ENCODE data around the gene MCMBP. TPM values are rescaled to one million over a fixed set of nuclear protein-coding genes. Genes with fewer than 3 reads are reported as not detected.

Gene MCMBP
- total RNA-seq, 6 experiments from 2014 or later: 15.0 to 25.6 (median 19.5) TPM

DNA sequence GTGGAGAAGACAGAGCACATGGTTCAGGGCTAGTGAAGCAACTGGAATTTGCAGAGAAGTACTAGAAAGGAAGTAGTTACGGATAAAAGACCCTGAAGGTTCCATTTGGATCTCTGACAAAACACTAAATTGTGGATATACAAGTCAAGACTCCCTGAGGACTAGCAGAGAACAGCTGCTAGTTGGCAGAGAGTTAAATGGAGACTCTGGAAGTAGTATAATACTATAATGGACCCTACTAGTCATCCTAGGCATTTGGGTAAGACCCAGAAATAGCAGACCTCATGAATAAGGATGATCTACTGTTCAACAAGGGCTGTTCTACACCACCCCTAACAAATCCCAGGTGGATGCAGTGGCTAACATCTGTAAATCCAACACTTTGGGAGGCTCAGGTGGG lies 19.1 kb downstream of the MCMBP start:
- Histone ChIP-seq H3K36me3 (peaks cover 0 to 54% (median 13%) of the 10 kb centered on the region in 4 donors), H3K4me1 (peaks cover 0 to 8% (median 0%) of the 10 kb centered on the region in 4 donors), H3K27ac (no peak overlapping the region), H3K4me3 (no peak overlapping the region), H3K9me3 (no peaks in the 10 kb centered on the region), H3K27me3 (no peaks in the 10 kb centered on the region)
- DNase-seq (no peak), ATAC-seq (no peak)
- WGBS (ENCODE audit: insufficient coverage, low coverage, low lambda C conversion rate, missing lambda C conversion rate): no CpG with 5 or more reads among the region's 1 CpG
- no peak for TF ChIP-seq POLR2A (IDR thresholded peaks at IDR 0.05)
- TF ChIP-seq, protein P1, sequence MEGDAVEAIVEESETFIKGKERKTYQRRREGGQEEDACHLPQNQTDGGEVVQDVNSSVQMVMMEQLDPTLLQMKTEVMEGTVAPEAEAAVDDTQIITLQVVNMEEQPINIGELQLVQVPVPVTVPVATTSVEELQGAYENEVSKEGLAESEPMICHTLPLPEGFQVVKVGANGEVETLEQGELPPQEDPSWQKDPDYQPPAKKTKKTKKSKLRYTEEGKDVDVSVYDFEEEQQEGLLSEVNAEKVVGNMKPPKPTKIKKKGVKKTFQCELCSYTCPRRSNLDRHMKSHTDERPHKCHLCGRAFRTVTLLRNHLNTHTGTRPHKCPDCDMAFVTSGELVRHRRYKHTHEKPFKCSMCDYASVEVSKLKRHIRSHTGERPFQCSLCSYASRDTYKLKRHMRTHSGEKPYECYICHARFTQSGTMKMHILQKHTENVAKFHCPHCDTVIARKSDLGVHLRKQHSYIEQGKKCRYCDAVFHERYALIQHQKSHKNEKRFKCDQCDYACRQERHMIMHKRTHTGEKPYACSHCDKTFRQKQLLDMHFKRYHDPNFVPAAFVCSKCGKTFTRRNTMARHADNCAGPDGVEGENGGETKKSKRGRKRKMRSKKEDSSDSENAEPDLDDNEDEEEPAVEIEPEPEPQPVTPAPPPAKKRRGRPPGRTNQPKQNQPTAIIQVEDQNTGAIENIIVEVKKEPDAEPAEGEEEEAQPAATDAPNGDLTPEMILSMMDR (IDR thresholded peaks at IDR 0.05): no peak
- intact Hi-C loops (cut with DNase I): no loop called here

DNA sequence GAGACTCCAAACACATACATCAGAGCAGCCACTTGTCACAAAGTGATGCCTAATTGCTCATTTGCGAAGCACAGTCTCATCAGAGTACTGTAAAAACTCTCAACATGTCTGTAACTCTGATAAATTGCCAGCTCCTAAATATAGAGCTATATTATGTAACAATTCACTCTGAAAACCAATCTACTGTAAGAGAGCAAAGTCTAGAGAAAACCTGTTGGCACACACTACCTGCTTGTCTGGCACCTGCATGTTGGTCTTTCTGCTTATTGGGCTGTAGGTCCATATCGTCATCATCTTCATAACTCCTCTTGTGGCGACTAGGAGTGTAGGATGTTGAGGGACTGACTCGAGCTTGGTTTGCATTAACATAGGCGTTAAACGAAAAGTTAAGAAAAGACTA lies 19.8 kb downstream of the MCMBP start:
- no peak for TF ChIP-seq POLR2A (IDR thresholded peaks at IDR 0.05)
- TF ChIP-seq, protein P1 (IDR thresholded peaks at IDR 0.05): no peak
- H3K4me3 ChIP-seq: no peak overlapping the region
- no peak for ATAC-seq
- peaks cover 0 to 59% (median 15%) of the 10 kb centered on the region in 4 donors for H3K36me3 ChIP-seq
- no peak for DNase-seq
- WGBS (ENCODE audit: insufficient coverage, low coverage, low lambda C conversion rate, missing lambda C conversion rate): 93% methylated on average over 6 of the region's 6 CpGs
- no peaks in the 10 kb centered on the region for H3K27me3 ChIP-seq
- no peaks in the 10 kb centered on the region for H3K9me3 ChIP-seq
- intact Hi-C loops (cut with DNase I): no loop called here
- H3K4me1 ChIP-seq: peaks cover 0 to under 1% (median 0%) of the 10 kb centered on the region in 4 donors
- H3K27ac ChIP-seq: no peak overlapping the region

DNA sequence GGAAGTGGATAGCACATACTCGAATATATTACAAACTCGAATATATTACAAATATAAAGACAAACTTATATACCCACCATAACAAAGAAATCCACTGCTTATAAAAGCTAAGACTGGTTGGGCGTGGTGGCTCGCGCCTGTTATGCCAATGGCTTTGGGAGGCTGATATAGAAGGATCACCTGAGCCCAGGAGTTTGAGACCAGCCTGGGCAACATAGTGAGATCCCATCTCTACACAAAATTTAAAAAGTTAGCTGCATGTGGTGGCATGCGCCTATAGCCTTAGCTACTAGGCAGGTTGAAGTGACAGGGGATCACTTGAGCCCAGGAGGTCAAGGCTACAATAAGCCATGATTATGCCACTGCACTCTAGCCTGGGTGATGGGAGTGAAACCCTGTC lies 20.4 kb downstream of the MCMBP start:
- ATAC-seq (no peak), DNase-seq (no peak)
- no peak overlapping the region for H3K27ac ChIP-seq
- WGBS (ENCODE audit: insufficient coverage, low coverage, low lambda C conversion rate, missing lambda C conversion rate): 95% methylated on average over 6 of the region's 6 CpGs
- intact Hi-C loops (cut with DNase I): no loop called here
- H3K9me3 ChIP-seq: no peaks in the 10 kb centered on the region
- peaks cover 0 to 64% (median 19%) of the 10 kb centered on the region in 4 donors for H3K36me3 ChIP-seq
- no peaks in the 10 kb centered on the region for H3K27me3 ChIP-seq
- no peaks in the 10 kb centered on the region for H3K4me1 ChIP-seq
- no peak for TF ChIP-seq POLR2A (IDR thresholded peaks at IDR 0.05)
- TF ChIP-seq, protein P1 (IDR thresholded peaks at IDR 0.05): no peak
- H3K4me3 ChIP-seq: no peak overlapping the region

DNA sequence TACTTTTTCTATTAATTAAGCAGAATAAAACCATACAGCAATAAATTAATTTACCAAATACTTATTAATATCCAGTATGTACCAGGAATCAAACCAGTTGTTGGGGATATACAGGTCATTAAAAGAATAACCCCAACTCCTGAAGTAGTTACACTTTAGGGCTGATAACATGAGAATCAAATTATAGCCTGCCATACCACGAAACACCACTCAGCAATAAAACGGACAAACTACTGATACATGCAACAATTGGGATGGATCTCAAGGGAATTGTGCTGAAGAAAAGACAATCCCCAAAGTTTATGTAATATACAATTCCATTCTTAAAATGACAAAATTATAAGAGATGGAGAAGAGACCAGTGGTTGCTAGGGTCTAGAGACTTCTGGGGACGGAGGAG lies 22.7 kb downstream of the MCMBP start:
- ATAC-seq (no peak), DNase-seq (no peak)
- WGBS (ENCODE audit: insufficient coverage, low coverage, low lambda C conversion rate, missing lambda C conversion rate): 89% methylated on average over 3 of the region's 3 CpGs
- Histone ChIP-seq H3K9me3 (no peaks in the 10 kb centered on the region), H3K27me3 (no peaks in the 10 kb centered on the region), H3K36me3 (peaks cover 0 to 70% (median 20%) of the 10 kb centered on the region in 4 donors), H3K4me1 (no peaks in the 10 kb centered on the region), H3K27ac (no peak overlapping the region), H3K4me3 (no peak overlapping the region)
- TF ChIP-seq, protein P1 (IDR thresholded peaks at IDR 0.05): no peak
- intact Hi-C loops (cut with DNase I): no loop called here
